Calu3 (cell line): Measurements from ENCODE around the gene BTN1A1. TPM values are rescaled to one million over a fixed set of nuclear protein-coding genes. Genes with fewer than 3 reads are reported as not detected.

Experiments
- BruUV-seq: library from RNA; stranded (reverse); fragments of 400-500 nt; replicated peaks from 2 replicates; lab custom pipeline; 2021; lab: Mats Ljungman, UMichigan
- CTCF ChIA-PET: fragments of 300-600 bp; sonication (Branson Sonifier 250); formaldehyde crosslinking; loops from one replicate; lab custom pipeline; 2022; ENCODE audit warnings: antibody characterized with exemption; lab: Charles Lee
- DNase-seq: peaks from one replicate; pipeline ENCODE4 v3.0.0; 2022
- H3K27ac Mint-ChIP-seq: one replicate; pipeline ENCODE4 v1.8.0; 2022; ENCODE audit warnings: mixed read lengths; ENCODE audit not compliant: unreplicated experiment
- H3K27me3 Mint-ChIP-seq: one replicate; pipeline ENCODE4 v1.8.0; 2022; ENCODE audit warnings: mixed read lengths; ENCODE audit not compliant: unreplicated experiment
- H3K36me3 Mint-ChIP-seq: one replicate; pipeline ENCODE4 v1.8.0; 2022; ENCODE audit warnings: mild to moderate bottlenecking, moderate library complexity, mixed read lengths; ENCODE audit not compliant: insufficient read depth, unreplicated experiment
- H3K4me1 Mint-ChIP-seq: one replicate; pipeline ENCODE4 v1.8.0; 2022; ENCODE audit warnings: mild to moderate bottlenecking, low read depth, mixed read lengths; ENCODE audit not compliant: unreplicated experiment
- H3K4me3 Mint-ChIP-seq: one replicate; pipeline ENCODE4 v1.8.0; 2022; ENCODE audit warnings: mild to moderate bottlenecking, low read depth, moderate library complexity, mixed read lengths; ENCODE audit not compliant: unreplicated experiment
- H3K9me3 Mint-ChIP-seq: one replicate; pipeline ENCODE4 v1.8.0; 2022; ENCODE audit warnings: low read depth, mixed read lengths; ENCODE audit not compliant: unreplicated experiment
- CTCF ChIP-seq: fragments of 200-600 bp; IDR thresholded peaks from one replicate; pipeline ENCODE4 v1.8.0; 2022; ENCODE audit warnings: antibody characterized with exemption; ENCODE audit not compliant: unreplicated experiment
- intact Hi-C: fragments of 100-400 bp; cut with micrococcal nuclease; formaldehyde crosslinking; loops from one replicate; pipeline ENCODE4 v1.10.0; 2022; ENCODE audit not compliant: unreplicated experiment
- total RNA-seq: library from RNA; stranded (reverse); gene quantifications from 2 replicates; pipeline ENCODE4 v1.2.3, GENCODE V29; 2022

Gene BTN1A1
- total RNA-seq, 1 experiment from 2014 or later = not detected

GRCh38 chr6:26487466-26487865 lies 12.6 kb upstream of the BTN1A1 start:
- H3K27me3 Mint-ChIP-seq = no peaks in the 10 kb centered on the region
- intact Hi-C loops = no loop called here
- no peak for DNase-seq
- H3K9me3 Mint-ChIP-seq = peaks cover 2% of the 10 kb centered on the region
- H3K36me3 Mint-ChIP-seq = no peaks in the 10 kb centered on the region
- no peaks in the 10 kb centered on the region for H3K4me1 Mint-ChIP-seq
- H3K27ac Mint-ChIP-seq = no peak overlapping the region
- TF ChIP-seq CTCF = no peak
- H3K4me3 Mint-ChIP-seq = no peak overlapping the region
- CTCF ChIA-PET = interaction anchor here (0.8 kb wide), 1 partner anchor 12 kb away, joined by 3 read pairs; no protein-coding TSS in a partner anchor
- no TSS peak for BruUV-seq

- intact Hi-C loops = loop anchor here (5.0 kb wide), 1 partner anchor 148 kb away; no protein-coding TSS in a partner anchor
- H3K9me3 Mint-ChIP-seq = peaks cover 2% of the 10 kb centered on the region
- CTCF ChIA-PET = no interaction called here
- H3K27ac Mint-ChIP-seq = no peak overlapping the region
- no peak for TF ChIP-seq CTCF
- H3K4me1 Mint-ChIP-seq = no peaks in the 10 kb centered on the region
- no TSS peak for BruUV-seq
- H3K36me3 Mint-ChIP-seq = no peaks in the 10 kb centered on the region
- peaks cover 20% of the 10 kb centered on the region for H3K27me3 Mint-ChIP-seq
- no peak for DNase-seq
- H3K4me3 Mint-ChIP-seq = no peak overlapping the region
Observed at GRCh38 chr6:26489996-26490964, 9.8 kb upstream of the BTN1A1 start.

DNA sequence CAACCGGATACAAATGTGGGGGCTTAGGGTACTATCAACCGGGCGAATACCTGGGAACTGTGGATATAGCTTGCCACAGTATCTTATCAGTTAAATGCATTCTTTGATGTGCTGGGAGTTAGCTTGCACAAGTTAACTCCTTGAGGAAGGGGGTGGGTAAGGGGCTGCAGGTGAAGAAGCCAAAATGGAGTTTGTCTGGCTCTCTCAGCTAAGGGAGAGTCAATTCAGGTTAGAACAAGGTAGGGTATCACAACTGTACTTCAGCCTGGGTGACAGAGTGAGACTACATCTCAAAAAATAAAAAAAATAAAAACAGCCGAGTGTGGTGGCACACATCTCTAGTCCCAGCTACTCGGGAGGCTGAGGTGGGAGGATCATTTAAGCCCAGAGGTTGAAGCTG lies 8.5 kb upstream of the BTN1A1 start:
- CTCF ChIA-PET = no interaction called here
- TF ChIP-seq CTCF = no peak
- no TSS peak for BruUV-seq
- Mint-ChIP-seq H3K36me3 (no peaks in the 10 kb centered on the region), H3K4me3 (no peak overlapping the region), H3K9me3 (peaks cover 2% of the 10 kb centered on the region), H3K27ac (no peak overlapping the region), H3K4me1 (no peaks in the 10 kb centered on the region), H3K27me3 (peaks cover 30% of the 10 kb centered on the region)
- no peak for DNase-seq
- intact Hi-C loops = loop anchor here (5.0 kb wide), 1 partner anchor 149 kb away; no protein-coding TSS in a partner anchor

DNA sequence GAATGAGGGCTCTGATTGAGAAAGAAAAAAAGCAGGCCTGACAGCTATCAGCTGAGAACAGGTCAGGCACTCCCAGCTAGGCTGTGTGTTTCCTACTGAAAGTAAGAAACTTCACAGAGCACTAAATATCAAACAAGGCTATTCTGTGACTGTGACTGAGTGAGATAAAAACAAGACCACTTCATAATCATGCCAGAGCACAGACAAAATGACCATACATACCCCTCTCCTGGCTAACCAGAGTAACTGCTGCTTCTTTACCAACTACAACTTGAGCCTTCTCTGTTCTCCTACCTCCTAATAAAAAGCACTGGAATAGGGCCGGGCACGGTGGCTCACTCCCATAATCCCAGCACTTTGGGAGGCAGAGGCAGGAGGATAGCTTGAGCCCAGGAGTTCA lies 6.8 kb upstream of the BTN1A1 start:
- BruUV-seq = no TSS peak
- no peak overlapping the region for H3K27ac Mint-ChIP-seq
- H3K9me3 Mint-ChIP-seq = no peaks in the 10 kb centered on the region
- no peak for DNase-seq
- TF ChIP-seq CTCF = no peak
- H3K4me3 Mint-ChIP-seq = no peak overlapping the region
- peaks cover 30% of the 10 kb centered on the region for H3K27me3 Mint-ChIP-seq
- intact Hi-C loops = loop anchor here (5.0 kb wide), 1 partner anchor 151 kb away; no protein-coding TSS in a partner anchor
- no peaks in the 10 kb centered on the region for H3K36me3 Mint-ChIP-seq
- no peaks in the 10 kb centered on the region for H3K4me1 Mint-ChIP-seq
- CTCF ChIA-PET = interaction anchor here (0.7 kb wide), 1 partner anchor 73 kb away, joined by 3 read pairs; no protein-coding TSS in a partner anchor
